GM18868 (cell line): ENCODE measurements around the gene EMILIN3.
"Not testable (repeated sequence)": the region's sequence is repeated elsewhere in the genome, so short reads cannot be mapped to it uniquely, and the experiment has no call there.

Experiments
- ATAC-seq: cut with Tn5 transposase; IDR thresholded peaks from one replicate; pipeline ENCODE4 v1.9.1; 2021; ENCODE audit warnings: mild to moderate bottlenecking, moderate library complexity; ENCODE audit not compliant: unreplicated experiment

EMILIN3 gene

DNA sequence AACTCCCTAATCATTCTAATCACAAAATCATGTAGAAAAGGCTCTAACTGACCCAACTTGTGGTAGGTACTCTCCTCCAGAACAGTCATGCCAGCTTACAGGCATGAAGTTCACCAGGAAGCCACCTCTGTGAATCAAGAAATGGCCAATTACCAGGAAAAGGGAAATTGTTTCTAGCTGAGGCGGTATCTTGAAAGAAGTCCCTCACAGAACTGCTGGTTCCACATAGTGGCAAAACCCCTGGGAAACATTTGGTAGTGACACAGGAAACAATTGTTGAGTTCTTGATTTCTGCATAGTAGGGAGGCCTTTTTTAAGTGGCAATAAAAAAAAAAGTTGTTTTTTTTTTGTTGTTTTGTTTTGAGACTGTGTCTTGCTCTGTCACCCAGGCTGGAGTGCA lies 45.6 kb downstream of the EMILIN3 start:
- ATAC-seq: no peak

DNA sequence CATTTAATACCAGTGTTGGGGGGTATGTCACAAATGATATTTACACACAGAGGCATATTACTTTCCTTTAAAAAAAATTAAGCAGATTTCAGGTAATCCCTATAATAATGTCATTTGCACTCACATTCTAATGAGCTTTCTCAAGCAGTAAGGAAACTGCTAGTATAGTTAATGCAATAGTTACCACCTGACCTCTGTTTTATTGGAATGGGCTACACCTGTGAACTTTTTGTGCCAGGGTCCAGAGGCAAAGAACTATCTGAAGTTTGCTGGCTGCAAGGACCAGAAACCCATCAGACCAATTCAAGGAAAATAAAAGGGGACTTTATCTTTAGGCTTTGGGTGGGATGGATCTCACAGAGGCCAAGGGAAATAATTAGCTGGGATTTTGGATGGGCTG lies 46.2 kb downstream of the EMILIN3 start:
- no peak for ATAC-seq

DNA sequence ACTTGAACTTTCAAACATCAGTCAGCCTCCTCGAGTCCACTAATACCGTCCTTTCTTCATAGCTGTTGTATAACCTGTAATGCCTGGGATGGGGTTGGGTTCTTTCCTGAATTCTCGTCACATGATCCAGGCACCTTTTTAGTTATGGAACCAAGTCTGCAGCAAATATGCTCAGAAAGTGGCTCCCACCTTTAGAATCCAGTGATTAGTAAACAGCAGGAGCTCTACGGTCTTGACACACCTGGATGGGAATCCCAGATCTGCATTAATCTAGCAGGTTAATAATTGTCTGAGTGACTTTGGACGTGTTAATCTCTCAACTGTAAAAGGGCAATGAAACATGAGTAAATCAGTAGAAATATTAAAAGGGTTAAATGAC lies 48.4 kb downstream of the EMILIN3 start:
- ATAC-seq: no peak

DNA sequence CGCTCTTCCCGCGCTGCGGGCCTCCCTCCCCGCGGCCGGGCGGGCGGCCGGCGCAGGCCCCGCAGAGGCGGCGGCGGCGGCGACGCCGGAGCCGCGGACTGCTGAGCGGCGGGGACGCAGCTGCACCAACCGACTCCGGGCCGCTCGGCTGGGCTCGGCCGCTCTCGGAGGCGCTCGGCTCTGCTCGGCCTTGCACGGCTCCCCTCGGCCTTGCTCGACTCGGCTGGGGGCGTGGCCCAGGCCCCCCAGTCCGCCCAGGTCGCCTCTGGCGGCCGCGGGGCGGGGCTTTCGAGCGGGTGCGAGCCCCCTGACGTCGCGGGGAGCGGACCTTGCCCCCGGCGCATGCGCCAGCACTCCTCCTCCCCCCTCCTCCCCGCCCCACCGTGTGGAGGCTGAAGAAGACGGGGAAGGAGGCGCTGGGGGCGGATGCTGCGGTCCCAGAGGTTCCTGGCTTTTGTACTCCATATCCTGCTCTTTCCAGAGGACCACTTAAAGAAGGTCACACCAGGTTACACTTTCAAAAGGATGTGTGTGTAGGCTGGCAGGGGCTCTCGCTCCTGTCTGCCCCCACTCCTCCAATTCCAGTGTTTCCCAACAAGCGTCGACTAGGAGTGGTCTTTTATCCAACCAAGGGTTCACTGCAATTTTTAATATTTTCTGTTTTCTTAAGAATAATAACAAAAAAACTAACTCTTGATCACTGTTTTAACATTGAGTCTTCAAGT lies 48.9 kb downstream of the EMILIN3 start, which contains the start of gene ZHX3:
ZHX3 (minus strand) TSS at position 186 of the 725 bp plus-strand sequence. CDS start 112,815 bp downstream, outside the sequence.
- ATAC-seq: peak; percentile 97

DNA sequence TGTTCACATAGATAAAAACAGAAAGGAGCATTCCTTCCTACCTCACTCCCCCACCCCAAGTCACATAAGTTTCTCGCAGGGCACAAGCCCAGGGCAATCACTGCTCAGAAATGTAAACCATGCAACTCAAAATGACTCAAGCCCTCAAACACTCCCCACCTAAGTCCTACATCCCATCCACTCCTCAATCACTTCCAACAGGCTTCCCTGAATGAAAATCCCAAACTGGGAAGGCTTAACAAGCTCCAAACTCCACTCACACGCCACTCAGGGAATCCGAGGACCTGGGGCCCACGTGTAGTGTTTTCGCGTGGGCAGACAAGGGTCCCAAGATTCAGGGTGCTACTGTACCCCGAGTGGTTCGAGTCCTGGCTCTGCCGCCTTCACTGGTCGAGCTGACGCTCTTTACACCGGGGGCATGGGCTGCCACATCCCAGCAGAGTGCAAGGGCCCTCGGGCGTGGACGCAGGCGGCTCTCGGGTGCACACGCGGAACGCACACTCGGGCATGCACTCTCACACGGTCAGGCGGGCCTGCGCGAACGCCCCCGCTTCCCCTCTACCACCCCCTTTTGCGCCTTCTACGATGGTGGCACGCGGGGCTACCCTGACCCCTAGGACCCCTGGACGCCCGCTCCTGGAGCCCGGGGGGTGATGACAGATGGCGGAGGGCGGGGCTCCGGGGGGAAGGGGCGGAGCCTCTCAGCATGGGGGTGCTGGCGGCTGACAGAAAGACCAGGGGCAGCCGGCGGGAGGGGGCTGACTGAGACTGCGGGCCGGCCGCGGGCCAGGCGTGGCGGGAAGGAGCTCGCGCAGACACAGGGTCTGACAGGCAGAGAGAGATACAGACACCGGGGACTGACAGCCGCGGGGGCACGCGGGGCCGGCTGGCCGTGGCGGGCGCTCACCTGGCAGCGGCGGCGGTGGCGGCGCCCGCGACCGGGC lies 49.7 kb downstream of the EMILIN3 start:
- peak; percentile 55 for ATAC-seq

DNA sequence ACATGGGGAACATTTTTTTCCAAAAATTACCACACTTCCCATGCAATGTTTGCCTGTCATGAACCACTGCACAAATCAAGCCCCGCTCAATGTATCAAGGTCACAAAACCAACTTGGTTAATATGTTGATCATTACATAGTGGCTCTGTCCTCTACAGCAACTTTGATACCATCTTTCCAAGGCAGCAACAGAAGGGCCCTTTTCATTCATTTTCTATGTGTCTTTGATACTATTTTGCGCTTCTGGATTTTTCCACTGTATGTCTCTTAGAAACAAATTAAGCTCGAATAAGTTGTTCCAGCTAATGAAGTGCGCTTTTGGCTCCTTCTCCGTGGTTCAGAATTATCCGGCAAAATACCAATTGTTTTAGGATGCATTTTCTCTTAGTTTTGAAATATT lies 50.6 kb downstream of the EMILIN3 start:
- no peak for ATAC-seq

DNA sequence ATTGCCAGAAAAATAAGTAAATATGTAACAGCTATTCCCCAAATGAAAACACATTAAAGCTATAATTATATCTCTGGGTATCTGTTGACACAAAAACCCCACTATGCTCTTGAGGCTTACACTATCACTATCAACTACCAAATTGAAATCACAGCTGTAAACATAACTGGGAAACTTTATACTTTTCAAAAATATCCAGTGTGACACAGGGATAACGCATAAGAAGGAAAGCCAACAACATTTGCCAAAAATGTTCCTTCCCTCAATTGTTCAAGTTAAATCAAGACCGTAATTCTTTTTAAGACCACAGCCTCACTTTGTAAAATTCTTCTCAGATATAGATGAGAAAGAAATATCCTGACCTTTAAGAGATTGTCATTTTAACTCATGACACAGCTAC lies 52.2 kb downstream of the EMILIN3 start:
- ATAC-seq: no peak

DNA sequence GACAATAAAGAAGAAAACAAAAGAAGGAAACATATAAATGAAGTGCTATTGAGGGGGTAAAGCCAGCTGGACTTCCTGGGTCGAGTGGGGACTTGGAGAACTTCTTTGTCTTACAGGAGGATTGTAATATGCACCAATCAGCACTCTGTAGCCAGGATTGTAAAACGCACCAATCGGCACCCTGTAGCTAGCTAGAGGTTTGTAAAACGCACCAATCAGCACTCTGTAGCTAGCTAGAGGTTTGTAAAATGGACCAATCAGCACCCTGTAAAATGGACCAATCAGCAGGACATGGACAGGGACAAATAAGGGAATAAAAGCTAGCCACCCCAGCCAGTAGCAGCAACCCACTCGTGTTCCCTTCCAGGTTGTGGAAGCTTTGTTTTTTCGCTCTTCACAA lies 54.6 kb downstream of the EMILIN3 start:
- ATAC-seq: not testable (repeated sequence)
